SK-N-SH (cell line): ENCODE results near the gene EVL. TPM values are rescaled to one million over a fixed set of nuclear protein-coding genes. Genes with fewer than 3 reads are reported as not detected.

Experiments used
- CTCF ChIA-PET: fragments of 300-600, 350-600 bp; formaldehyde crosslinking; extraction: SDS; loops from one replicate; lab custom pipeline; 2021; lab: Yijun Ruan, JAX
- POLR2A ChIA-PET: fragments of 350-600 bp; sonication (Branson Sonifier 250); formaldehyde crosslinking; extraction: SDS; loops from one replicate; lab custom pipeline; 2020; ENCODE audit warnings: antibody characterized with exemption, inconsistent platforms; lab: Yijun Ruan, JAX
- DNase-seq: peaks from one replicate; pipeline ENCODE4 v3.0.0; 2012
- H2AFZ ChIP-seq: fragments of 200-600 bp; sonication (generic); 2 replicates; pipeline ENCODE4 v1.8.1; 2016; ENCODE audit warnings: antibody characterized with exemption, mild to moderate bottlenecking, low read depth
- H3F3A ChIP-seq: fragments of 200-600 bp; sonication (generic); replicated peaks from 2 replicates; pipeline ENCODE3; 2016; ENCODE audit warnings: antibody characterized with exemption, mild to moderate bottlenecking; ENCODE audit not compliant: insufficient read depth
- H3K27ac ChIP-seq, 2 experiments: fragments of 200-500 bp in 1 of 2; fragments of 200-600 bp in 1 of 2; sonication (Bioruptor generic) in 1 of 2; sonication (generic), shearing (Covaris generic) in 1 of 2; 2 replicates each; pipeline versions ENCODE4 v1.5.1 to v1.6.1; 2014 to 2016; ENCODE audit warnings: low read depth in 2 of 2, inconsistent platforms in 1 of 2, low read length in 1 of 2, mild to moderate bottlenecking in 1 of 2, mixed read lengths in 1 of 2
- H3K27me3 ChIP-seq: fragments of 200-600 bp; sonication (generic), shearing (Covaris generic); 2 replicates; pipeline ENCODE4 v1.6.1; 2016; ENCODE audit warnings: mixed run types; ENCODE audit not compliant: insufficient read depth
- H3K36me3 ChIP-seq, 2 experiments: fragments of 200-500 bp in 1 of 2; fragments of 200-600 bp in 1 of 2; sonication (Bioruptor generic) in 1 of 2; sonication (generic) in 1 of 2; replicated peaks in 1 of 2; 2 replicates each; pipeline versions ENCODE3 to v1.5.1; 2014 to 2016; ENCODE audit warnings: low read length in 1 of 2, mild to moderate bottlenecking in 1 of 2; ENCODE audit not compliant: insufficient read depth in 2 of 2, control insufficient read depth in 1 of 2
- H3K4me1 ChIP-seq, 2 experiments: fragments of 200-500 bp in 1 of 2; fragments of 200-600 bp in 1 of 2; sonication (Bioruptor generic) in 1 of 2; sonication (generic), shearing (Covaris generic) in 1 of 2; 2 replicates each; pipeline versions ENCODE4 v1.5.1 to v1.6.1; 2014 to 2016; ENCODE audit warnings: low read depth in 1 of 2, low read length in 1 of 2, mixed run types in 1 of 2; ENCODE audit not compliant: insufficient read depth in 2 of 2, control insufficient read depth in 1 of 2
- H3K4me2 ChIP-seq: fragments of 200-600 bp; sonication (generic), shearing (Covaris generic); 2 replicates; pipeline ENCODE4 v1.6.1; 2017; ENCODE audit warnings: mixed run types
- H3K4me3 ChIP-seq, 2 experiments: fragments of 200-500 bp in 1 of 2; fragments of 200-600 bp in 1 of 2; sonication (Bioruptor generic) in 1 of 2; sonication (generic), shearing (Covaris generic) in 1 of 2; 2 replicates each; pipeline versions ENCODE4 v1.5.1 to v1.8.1; 2014 to 2016; ENCODE audit warnings: low read depth in 2 of 2, inconsistent platforms in 1 of 2, low read length in 1 of 2, mild to moderate bottlenecking in 1 of 2, mixed read lengths in 1 of 2, moderate library complexity in 1 of 2
- H3K79me2 ChIP-seq: fragments of 200-600 bp; sonication (generic); 2 replicates; pipeline ENCODE4 v1.8.1; 2017; ENCODE audit warnings: mild to moderate bottlenecking; ENCODE audit not compliant: insufficient read depth
- H3K9ac ChIP-seq: fragments of 200-600 bp; sonication (generic); 2 replicates; pipeline ENCODE4 v1.6.1; 2017; ENCODE audit warnings: mixed run types
- H3K9me2 ChIP-seq: fragments of 200-600 bp; sonication (generic); 2 replicates; pipeline ENCODE4 v1.6.1; 2017; ENCODE audit warnings: mixed run types
- H3K9me3 ChIP-seq: fragments of 200-600 bp; sonication (generic); 2 replicates; pipeline ENCODE4 v1.6.1; 2017; ENCODE audit warnings: mixed run types, mild to moderate bottlenecking, moderate library complexity
- H4K20me1 ChIP-seq: fragments of 200-600 bp; sonication (generic); 2 replicates; pipeline ENCODE4 v1.6.1; 2017; ENCODE audit warnings: mild to moderate bottlenecking, mixed run types; ENCODE audit not compliant: insufficient read depth
- EP300 ChIP-seq, 2 experiments: IDR thresholded peaks; 2 replicates each; pipeline versions ENCODE4 v1.4.0 to v1.6.1; 2012; ENCODE audit warnings: borderline replicate concordance in 1 of 2, low read depth in 1 of 2, low read length in 1 of 2
- EZH2phosphoT487 ChIP-seq: fragments of 200-600 bp; sonication (generic); IDR thresholded peaks from 2 replicates; pipeline ENCODE4 v1.6.1; 2017; ENCODE audit warnings: low read depth, mixed run types, mild to moderate bottlenecking, antibody characterized with exemption, moderate library complexity, borderline replicate concordance
- FOXJ3 ChIP-seq: sonication (generic); formaldehyde crosslinking; IDR thresholded peaks from 2 replicates; pipeline ENCODE4 v1.5.1; 2020; ENCODE audit warnings: mild to moderate bottlenecking, missing genetic modification reagents
- FOXM1 ChIP-seq: IDR thresholded peaks from 2 replicates; pipeline ENCODE4 v1.4.0; 2012; ENCODE audit warnings: low read depth, mild to moderate bottlenecking
- GABPA ChIP-seq: IDR thresholded peaks from 2 replicates; pipeline ENCODE4 v1.4.0; 2012; ENCODE audit warnings: low read depth, mild to moderate bottlenecking
- JUND ChIP-seq: IDR thresholded peaks from 2 replicates; pipeline ENCODE4 v1.4.0; 2012
- MEF2A ChIP-seq: IDR thresholded peaks from 2 replicates; pipeline ENCODE4 v1.4.0; 2012; ENCODE audit warnings: low read depth, borderline replicate concordance
- MXI1 ChIP-seq: IDR thresholded peaks from 2 replicates; pipeline ENCODE4 v1.6.1; 2012; ENCODE audit warnings: mild to moderate bottlenecking, low read depth, low read length, improper control_type of control experiment
- NFIC ChIP-seq: IDR thresholded peaks from 2 replicates; pipeline ENCODE4 v1.4.0; 2012; ENCODE audit warnings: borderline replicate concordance
- RFX5 ChIP-seq: IDR thresholded peaks from 2 replicates; pipeline ENCODE4 v1.6.1; 2012; ENCODE audit warnings: mild to moderate bottlenecking, improper control_type of control experiment, low read length
- TAF1 ChIP-seq: IDR thresholded peaks from 2 replicates; pipeline ENCODE4 v1.6.1; 2012; ENCODE audit warnings: low read depth, mild to moderate bottlenecking, low read length, moderate library complexity, borderline replicate concordance
- TCF12 ChIP-seq: IDR thresholded peaks from 2 replicates; pipeline ENCODE4 v1.4.0; 2012
- USF2 ChIP-seq: fragments of 150-350 bp; IDR thresholded peaks from 2 replicates; pipeline ENCODE4 v1.6.1; 2017; ENCODE audit warnings: antibody characterized with exemption, low read length, low read depth, borderline replicate concordance
- YY1 ChIP-seq: IDR thresholded peaks from 2 replicates; pipeline ENCODE4 v1.4.0; 2012; ENCODE audit warnings: low read depth, mild to moderate bottlenecking
- WGBS: methylation state at CpG from one replicate; pipeline ENCODE4 v1.1.6; 2017; ENCODE audit warnings: low lambda C conversion rate; 5-methylcytosine and 5-hydroxymethylcytosine counted together
- polyA plus RNA-seq, 3 experiments: library from polyadenylated mRNA; depleted of rRNA; stranded (reverse); fragments of >200 nt; gene quantifications; 2 replicates each; pipeline ENCODE4 v1.2.3, GENCODE V29; 2012

EVL gene
- polyA plus RNA-seq, 1 of the 3 experiments (the other 2 are of a cell fraction): 36.5 TPM

- Histone ChIP-seq H3K36me3 (no peaks in the 10 kb centered on the region), H2AFZ (no peak overlapping the region), H3K4me2 (no peak overlapping the region), H3K9ac (no peak overlapping the region), H3K4me3 (no peak overlapping the region), H3K27me3 (no peaks in the 10 kb centered on the region), H3K4me1 (peaks cover 0 to 9% of the 10 kb centered on the region in 2 experiments; a peak in 1 of 4 replicates), H3K27ac (no peak overlapping the region), H3K9me2 (no peaks in the 10 kb centered on the region), H3K79me2 (no peaks in the 10 kb centered on the region), H4K20me1 (no peaks in the 10 kb centered on the region), H3K9me3 (no peaks in the 10 kb centered on the region), H3F3A (no peaks in the 10 kb centered on the region)
- TF ChIP-seq EP300 (IDR thresholded peaks at IDR 0.05; ENCODE audit: borderline replicate concordance in 1 of 2, low read depth in 1 of 2, low read length in 1 of 2) (no peak), GABPA (no peak), EZH2phosphoT487 (no peak)
- CTCF ChIA-PET: interaction anchor here (0.6 to 4.2 kb wide), 6 partner anchors 7 to 193 kb away, joined by 3 to 30 read pairs (median 4); no protein-coding TSS in a partner anchor
- WGBS: 99% methylated on average over 8 of the region's 8 CpGs
- no peak for DNase-seq
- POLR2A ChIA-PET: no interaction called here
These were observed 50.5 kb downstream of the EVL start for GRCh38 chr14:100115726-100116125.

- Histone ChIP-seq H3K27ac (no peak overlapping the region; a peak in 1 of 4 replicates), H3K9ac (no peak overlapping the region), H3K4me1 (peaks cover 0 to 9% of the 10 kb centered on the region in 2 experiments; a peak in 1 of 4 replicates), H3F3A (no peaks in the 10 kb centered on the region), H3K79me2 (no peaks in the 10 kb centered on the region), H3K4me2 (no peak overlapping the region), H4K20me1 (no peaks in the 10 kb centered on the region), H2AFZ (no peak overlapping the region), H3K9me2 (no peaks in the 10 kb centered on the region), H3K36me3 (no peaks in the 10 kb centered on the region), H3K9me3 (no peaks in the 10 kb centered on the region), H3K4me3 (no peak overlapping the region), H3K27me3 (no peaks in the 10 kb centered on the region)
- POLR2A ChIA-PET: no interaction called here
- CTCF ChIA-PET: interaction anchor here (0.6 to 4.2 kb wide), 6 partner anchors 7 to 343 kb away, joined by 3 to 30 read pairs (median 5); no protein-coding TSS in a partner anchor
- no peak for DNase-seq
- TF ChIP-seq USF2 (no peak), NFIC (no peak), TAF1 (no peak), YY1 (no peak), MEF2A (no peak), RFX5 (no peak), FOXM1 (no peak), FOXJ3 (CRISPR knock-in tag) (no peak), TCF12 (no peak), JUND (no peak), EP300 (IDR thresholded peaks at IDR 0.05; ENCODE audit: borderline replicate concordance in 1 of 2, low read depth in 1 of 2, low read length in 1 of 2) (no peak), MXI1 (no peak)
- 64% methylated on average over 2 of the region's 3 CpGs for WGBS
These were observed 50.9 kb downstream of the EVL start for GRCh38 chr14:100116134-100116533.
